GM18505 (cell line): ENCODE results near the gene TIMELESS.

Source experiments
- ATAC-seq: cut with Tn5 transposase; IDR thresholded peaks from one replicate; pipeline ENCODE4 v1.9.1; 2021; ENCODE audit not compliant: unreplicated experiment
- POLR2A ChIP-seq: IDR thresholded peaks from 4 replicates; pipeline ENCODE4 v1.6.1; 2011; ENCODE audit warnings: borderline replicate concordance; ENCODE audit not compliant: insufficient read depth, insufficient read length; ENCODE audit errors: extremely low read depth

The TIMELESS gene

GRCh38 chr12:56479625-56480024 is 30.4 kb upstream of the TIMELESS start:
- ATAC-seq: no peak
- TF ChIP-seq POLR2A: no peak

- ATAC-seq: no peak
Observed at GRCh38 chr12:56477521-56478225, 28.4 kb upstream of the TIMELESS start.

GRCh38 chr12:56476972-56477432 is 27.8 kb upstream of the TIMELESS start:
- TF ChIP-seq POLR2A: no peak
- no peak for ATAC-seq

More at GRCh38 chr12:56477521-56478225, 28.4 kb upstream of the TIMELESS start:
- TF ChIP-seq POLR2A: no peak

GRCh38 chr12:56476143-56476542 is 26.9 kb upstream of the TIMELESS start:
- ATAC-seq: no peak

GRCh38 chr12:56474389-56474788 is 25.2 kb upstream of the TIMELESS start:
- no peak for ATAC-seq

More at GRCh38 chr12:56476143-56476542, 26.9 kb upstream of the TIMELESS start:
- no peak for TF ChIP-seq POLR2A

GRCh38 chr12:56469007-56469930 is 20.0 kb upstream of the TIMELESS start:
- no peak for TF ChIP-seq POLR2A
- ATAC-seq: no peak

More at GRCh38 chr12:56474389-56474788, 25.2 kb upstream of the TIMELESS start:
- TF ChIP-seq POLR2A: no peak

- peak; percentile 97 for TF ChIP-seq POLR2A
- peak; percentile 94 for ATAC-seq
Observed at GRCh38 chr12:56468216-56469006, 19.2 kb upstream of the TIMELESS start, which contains the start of gene SPRYD4. Gene SPRYD4, plus strand, starts transcription at chr12:56468578. Its CDS starts 14 bp downstream, at chr12:56468592.

- no peak for TF ChIP-seq POLR2A
- ATAC-seq: no peak
Observed at GRCh38 chr12:56462565-56462964, 13.3 kb upstream of the TIMELESS start.

GRCh38 chr12:56461235-56462159 is 12.3 kb upstream of the TIMELESS start:
- ATAC-seq: no peak
- TF ChIP-seq POLR2A: no peak

GRCh38 chr12:56457817-56458216 is 8.6 kb upstream of the TIMELESS start:
- ATAC-seq: no peak
- no peak for TF ChIP-seq POLR2A

GRCh38 chr12:56454557-56454956 is 5.3 kb upstream of the TIMELESS start, which contains the start of gene MIP:
Gene MIP, minus strand, starts transcription at chr12:56454657. Its CDS starts 44 bp downstream, at chr12:56454613.
- no peak for TF ChIP-seq POLR2A
- ATAC-seq: no peak

- no peak for ATAC-seq
Observed at GRCh38 chr12:56451147-56451546, 1.9 kb upstream of the TIMELESS start.

More at GRCh38 chr12:56451147-56451546, 1.9 kb upstream of the TIMELESS start:
- no peak for TF ChIP-seq POLR2A
